ENCODE measurements around the gene EDIL3.

DNA sequence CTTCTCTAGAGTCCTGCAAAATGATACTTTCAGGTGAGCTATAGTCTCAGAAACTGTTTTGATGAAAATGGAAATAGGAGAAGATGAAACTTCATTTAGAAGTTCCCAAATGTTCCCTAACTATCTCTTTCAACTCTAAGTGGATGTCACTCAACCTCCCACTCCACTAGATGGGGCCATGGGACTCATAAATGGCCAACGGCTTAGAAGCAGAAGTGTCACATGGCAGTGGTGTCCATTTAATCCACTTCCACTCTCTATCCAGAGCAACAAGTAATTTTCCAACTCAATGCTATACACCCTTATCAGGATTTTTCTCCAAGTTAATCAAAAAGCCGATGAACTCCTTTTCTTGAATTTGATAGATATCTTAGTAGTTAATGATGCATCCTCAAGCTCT, 295.7 kb downstream of the EDIL3 start:
- TF ChIP-seq, protein P1, sequence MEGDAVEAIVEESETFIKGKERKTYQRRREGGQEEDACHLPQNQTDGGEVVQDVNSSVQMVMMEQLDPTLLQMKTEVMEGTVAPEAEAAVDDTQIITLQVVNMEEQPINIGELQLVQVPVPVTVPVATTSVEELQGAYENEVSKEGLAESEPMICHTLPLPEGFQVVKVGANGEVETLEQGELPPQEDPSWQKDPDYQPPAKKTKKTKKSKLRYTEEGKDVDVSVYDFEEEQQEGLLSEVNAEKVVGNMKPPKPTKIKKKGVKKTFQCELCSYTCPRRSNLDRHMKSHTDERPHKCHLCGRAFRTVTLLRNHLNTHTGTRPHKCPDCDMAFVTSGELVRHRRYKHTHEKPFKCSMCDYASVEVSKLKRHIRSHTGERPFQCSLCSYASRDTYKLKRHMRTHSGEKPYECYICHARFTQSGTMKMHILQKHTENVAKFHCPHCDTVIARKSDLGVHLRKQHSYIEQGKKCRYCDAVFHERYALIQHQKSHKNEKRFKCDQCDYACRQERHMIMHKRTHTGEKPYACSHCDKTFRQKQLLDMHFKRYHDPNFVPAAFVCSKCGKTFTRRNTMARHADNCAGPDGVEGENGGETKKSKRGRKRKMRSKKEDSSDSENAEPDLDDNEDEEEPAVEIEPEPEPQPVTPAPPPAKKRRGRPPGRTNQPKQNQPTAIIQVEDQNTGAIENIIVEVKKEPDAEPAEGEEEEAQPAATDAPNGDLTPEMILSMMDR (IDR thresholded peaks at IDR 0.05): peak in 1 of 5 experiments; percentile 19
- TF ChIP-seq EP300 (IDR thresholded peaks at IDR 0.05; ENCODE audit: low read depth): no peak
- TF ChIP-seq POLR2A (IDR thresholded peaks at IDR 0.05): no peak
